ENCODE measurements around the gene ATP2C2. TPM values are rescaled to one million over a fixed set of nuclear protein-coding genes. Genes with fewer than 3 reads are reported as not detected.
"Not testable (repeated sequence)": the region's sequence is repeated elsewhere in the genome, so short reads cannot be mapped to it uniquely, and the experiment has no call there.

ATP2C2 gene
- 0.10 TPM in 1 of 2 replicates, not detected in the other for total RNA-seq

DNA sequence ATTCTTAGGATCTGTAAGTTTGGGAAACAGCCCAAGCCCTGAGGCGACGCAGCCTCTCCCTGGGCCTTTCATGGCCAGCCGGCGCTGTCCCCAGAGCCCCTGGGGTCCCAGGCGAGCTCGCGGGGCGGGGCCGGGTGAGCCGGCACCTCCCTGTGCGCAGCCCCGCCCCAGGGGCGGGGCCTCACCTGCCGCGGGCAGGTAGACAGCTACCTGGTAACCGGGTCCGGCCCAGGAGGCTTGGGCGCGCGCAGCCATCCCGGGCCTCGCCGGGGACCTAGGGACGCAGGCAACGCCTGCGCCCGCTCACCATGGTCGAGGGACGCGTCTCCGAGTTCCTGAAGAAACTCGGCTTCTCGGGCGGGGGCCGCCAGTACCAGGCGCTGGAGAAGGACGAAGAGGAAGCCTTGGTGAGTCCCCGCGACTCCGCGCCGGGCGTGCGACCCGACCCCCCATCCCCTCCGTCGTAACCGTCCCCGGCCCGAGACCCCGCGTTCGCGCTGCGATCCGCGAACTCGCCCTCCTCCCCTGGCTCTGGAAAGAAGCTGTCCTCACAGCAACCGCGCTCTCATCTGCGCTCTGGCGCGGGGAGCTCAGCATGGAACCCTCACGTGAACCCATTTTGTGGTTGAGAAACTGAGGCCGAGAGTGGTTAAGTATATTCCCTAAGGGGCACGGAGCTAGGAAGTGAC is at the start of gene ATP2C2:
Gene ATP2C2 (plus strand): TSS at position 231 of the 689 bp plus-strand sequence. CDS start 78 bp downstream, at position 309.
- no peak for DNase-seq (ENCODE audit: extremely low read depth, low read depth, low spot score)

- no peak for DNase-seq (ENCODE audit: extremely low read depth, low read depth, low spot score)
Observed at GRCh38 chr16:84319146-84319760, 49.1 kb upstream of the ATP2C2 start.

DNA sequence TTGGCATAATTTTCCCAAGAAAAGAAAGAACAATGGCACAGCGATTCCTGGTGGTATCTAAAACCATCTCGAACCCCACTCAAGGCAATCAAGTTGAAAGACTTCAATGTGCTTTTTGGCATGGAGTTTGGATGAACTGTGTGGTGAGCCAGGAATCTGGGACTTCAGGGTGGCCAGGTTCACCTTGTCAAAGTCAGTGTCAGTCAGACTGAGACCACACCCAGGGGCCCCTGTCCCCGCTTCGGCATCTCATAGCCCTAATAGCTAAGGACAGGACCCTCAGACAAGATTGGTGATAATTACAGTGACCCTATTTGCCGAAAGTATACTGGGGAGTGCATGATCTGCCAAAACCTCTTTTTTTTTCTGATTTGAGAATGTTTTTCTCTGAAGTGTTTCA is 47.8 kb upstream of the ATP2C2 start:
- DNase-seq (ENCODE audit: extremely low read depth, low read depth, low spot score): no peak

DNA sequence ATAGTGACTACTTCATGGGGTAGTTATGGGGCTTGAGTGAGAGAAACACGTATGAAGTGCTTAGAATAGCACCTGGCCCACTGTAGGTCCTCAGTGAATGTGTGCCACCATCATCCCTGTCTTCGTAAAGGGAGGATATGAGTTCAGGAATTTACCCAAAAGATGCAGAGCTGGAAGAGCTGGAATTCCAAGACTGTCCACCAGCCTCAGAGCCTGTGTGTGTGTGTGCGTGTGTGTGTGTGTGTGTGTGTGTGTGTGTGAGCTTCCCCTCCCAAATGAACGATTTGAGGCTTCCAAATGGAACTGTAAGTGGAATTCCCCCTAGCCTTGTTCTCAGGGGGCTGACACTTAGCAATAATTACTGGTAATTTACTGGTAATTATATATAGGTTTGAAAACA is 46.4 kb upstream of the ATP2C2 start:
- no peak for DNase-seq (ENCODE audit: extremely low read depth, low read depth, low spot score)

DNA sequence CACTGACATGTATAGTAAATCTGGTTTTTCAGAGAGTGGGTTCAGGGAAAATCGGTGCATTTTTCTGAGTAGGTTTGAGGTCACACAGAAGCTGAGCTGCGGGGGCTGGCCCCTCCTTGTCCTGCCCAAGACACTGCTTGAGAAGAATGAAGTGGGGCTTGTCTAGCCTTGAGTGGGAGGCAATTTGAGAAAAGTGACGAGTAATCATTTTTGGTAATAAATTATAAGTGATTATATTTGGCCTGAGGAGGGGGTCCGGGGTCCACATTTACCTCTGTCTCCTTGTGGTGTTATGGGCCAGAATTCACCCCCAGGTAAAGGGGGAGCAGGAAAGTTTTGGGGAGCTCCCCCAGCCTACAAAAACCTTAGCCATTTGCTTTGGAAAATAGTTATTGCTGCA is 45.6 kb upstream of the ATP2C2 start:
- DNase-seq (ENCODE audit: extremely low read depth, low read depth, low spot score): no peak

- no peak for DNase-seq (ENCODE audit: extremely low read depth, low read depth, low spot score)
Observed at GRCh38 chr16:84323606-84324005, 44.7 kb upstream of the ATP2C2 start.

DNA sequence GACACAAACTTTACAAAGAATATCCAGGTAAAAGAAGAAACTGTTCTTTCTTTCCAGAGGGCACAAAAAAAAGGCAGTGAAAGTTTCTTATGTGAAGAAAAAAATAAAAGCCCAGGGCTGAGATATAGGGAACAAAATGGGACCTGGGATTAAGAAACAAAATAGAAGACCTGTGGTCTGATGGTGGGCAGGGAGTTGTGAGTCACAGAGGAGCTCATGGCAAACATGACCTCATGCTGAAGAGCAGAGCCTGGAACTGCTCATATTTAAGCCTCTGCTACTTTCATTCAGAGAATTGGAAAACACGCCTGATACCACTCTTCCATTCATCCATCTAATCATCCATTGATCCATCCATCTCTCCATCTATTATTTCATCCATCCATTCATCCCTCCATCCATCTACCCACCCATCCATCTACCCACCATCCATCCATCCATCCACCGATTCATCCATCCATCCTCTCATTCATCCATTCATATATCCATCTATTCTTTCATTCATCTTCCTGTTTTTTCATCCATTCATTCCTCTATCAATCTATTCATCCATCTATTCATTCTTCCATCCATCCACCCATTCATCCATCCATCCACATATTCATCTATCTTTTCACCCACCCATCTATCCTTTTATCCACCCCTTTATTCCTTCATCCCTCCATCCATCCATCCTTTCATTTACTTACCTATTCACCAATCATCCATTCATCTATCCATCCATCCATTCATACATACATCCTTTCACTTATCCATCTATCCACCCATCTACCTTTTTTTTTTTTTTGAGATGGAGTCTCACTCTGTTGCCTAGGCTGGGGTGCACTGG is 43.7 kb upstream of the ATP2C2 start:
- DNase-seq (ENCODE audit: extremely low read depth, low read depth, low spot score): no peak

DNA sequence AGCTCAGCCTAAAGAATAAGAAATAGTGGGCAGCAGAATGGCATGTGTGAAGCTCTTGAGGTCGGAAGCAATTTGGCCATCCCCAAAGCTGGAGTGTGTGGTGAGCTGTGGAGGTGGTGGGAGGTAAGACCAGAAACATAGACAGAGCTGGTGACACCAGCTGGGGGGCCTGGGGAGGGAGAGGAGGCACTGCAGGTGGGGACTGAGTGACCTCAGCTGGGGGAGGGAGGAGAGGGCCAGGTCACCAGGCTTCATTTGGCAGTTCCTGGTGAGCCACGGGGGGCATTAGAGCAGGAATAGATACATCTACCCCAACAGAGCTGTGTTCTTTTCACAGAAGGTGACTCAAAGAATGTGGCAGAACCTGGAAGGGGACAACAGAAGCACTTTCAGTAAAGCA is 41.8 kb upstream of the ATP2C2 start:
- DNase-seq (ENCODE audit: extremely low read depth, low read depth, low spot score): no peak

DNA sequence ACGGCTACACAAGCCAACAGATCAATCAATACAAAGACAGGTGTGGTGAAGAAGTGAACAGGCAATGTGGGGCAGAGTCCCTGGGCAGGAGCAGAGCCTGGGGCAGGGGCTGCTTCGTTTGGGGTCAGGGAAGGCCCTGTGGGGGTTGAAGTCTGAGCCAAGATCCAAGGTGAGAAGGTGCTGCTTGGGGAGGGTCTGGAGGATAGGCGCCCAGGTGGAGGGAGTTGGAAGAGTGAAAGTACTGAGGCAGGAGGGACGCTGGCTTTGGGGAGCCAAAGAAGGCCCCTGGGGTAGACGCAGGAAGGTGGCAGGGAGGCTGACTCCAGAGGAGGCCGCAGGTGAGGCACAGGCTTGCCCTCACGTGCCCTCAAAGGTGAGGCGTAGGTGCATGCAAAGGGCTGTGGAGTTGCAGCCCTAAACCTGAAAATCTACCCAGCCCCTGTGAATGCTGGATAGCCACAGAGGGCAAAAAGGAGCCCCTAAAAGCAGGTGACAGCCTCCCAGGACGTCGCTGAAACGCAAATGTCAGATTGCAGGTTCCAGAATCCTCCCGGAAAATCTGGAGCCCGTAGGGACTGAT is 40.3 kb upstream of the ATP2C2 start:
- no peak for DNase-seq (ENCODE audit: extremely low read depth, low read depth, low spot score)

GRCh38 chr16:84329016-84329415 is 39.3 kb upstream of the ATP2C2 start:
- no peak for DNase-seq (ENCODE audit: extremely low read depth, low read depth, low spot score)

DNA sequence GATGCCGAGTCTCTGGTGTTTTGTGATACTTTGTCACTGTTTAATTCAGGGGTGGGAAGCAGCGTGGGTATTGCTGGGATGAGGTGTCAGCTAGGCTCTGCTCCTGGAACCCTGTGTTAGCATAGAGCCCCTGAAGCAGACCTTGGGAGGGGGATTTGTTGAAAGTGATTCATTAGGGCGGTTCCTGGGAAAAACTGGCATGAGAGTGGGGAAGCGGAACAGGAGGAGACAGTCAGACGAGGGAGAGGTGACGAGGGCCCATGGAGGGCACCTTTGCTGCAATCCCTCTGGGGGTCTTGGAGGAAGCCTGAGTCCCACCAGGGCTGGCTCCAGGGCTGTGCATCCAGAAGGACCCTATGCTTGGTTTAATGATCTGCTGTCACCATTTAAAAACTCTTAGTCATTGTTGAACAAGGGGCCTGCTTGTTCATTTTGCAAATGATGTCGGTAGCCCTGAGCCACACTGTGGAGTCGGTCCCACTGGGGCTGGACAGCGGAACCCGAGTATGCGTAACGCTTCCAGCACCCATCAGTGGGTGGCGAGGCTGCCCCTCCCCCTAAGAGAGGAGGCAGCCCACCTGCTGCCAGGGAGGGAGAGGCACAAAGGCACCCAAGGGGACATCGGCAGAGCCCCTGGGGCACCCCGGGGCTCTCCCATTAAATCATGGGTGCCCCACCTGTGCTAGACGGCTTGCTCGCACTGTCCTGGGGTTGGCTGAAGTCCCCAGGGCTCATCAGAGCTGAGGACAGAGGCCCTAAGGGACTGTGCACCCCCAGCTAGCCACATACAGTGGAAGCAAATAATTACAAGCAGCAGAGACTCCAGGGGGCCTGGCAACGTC is 38.3 kb upstream of the ATP2C2 start:
- DNase-seq (ENCODE audit: extremely low read depth, low read depth, low spot score): no peak

- no peak for DNase-seq (ENCODE audit: extremely low read depth, low read depth, low spot score)
Observed at GRCh38 chr16:84330685-84331050, 37.7 kb upstream of the ATP2C2 start.

- no peak for DNase-seq (ENCODE audit: extremely low read depth, low read depth, low spot score)
Observed at GRCh38 chr16:84331998-84332780, 36.1 kb upstream of the ATP2C2 start.

DNA sequence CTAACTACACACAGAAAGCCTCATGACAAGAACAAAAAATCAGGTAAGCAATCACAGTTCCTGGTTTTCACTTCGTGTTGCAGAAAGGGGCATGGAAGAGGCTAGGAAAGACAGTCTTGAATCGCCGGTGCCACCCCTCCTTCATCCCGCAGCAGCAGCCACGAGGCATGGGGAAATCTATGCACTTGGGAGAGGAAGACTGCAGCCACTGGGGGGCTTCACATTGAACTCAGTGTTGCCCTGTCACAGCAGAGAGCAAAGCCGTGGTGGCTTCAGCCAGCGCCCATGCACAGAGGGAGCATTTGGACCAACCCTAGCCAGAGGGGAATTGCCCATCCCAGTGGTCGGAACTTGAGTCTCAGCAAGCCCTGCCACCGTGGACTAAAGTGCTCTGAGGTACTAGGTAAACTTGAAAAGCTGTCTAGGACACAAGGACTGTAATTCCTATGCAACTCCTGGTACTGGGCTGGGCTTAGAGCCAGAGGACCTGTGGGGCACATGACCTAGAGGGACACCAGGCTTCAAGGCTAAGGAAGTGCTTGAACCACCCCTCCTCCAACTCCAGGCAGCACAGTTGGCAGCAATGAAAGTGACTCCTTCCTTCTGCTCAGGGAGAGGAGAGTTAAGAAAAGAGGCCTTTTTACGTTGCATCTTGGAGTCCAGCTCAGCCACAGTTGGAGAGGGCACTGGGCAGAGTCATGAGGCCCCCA is 35.2 kb upstream of the ATP2C2 start:
- no peak for DNase-seq (ENCODE audit: extremely low read depth, low read depth, low spot score)

DNA sequence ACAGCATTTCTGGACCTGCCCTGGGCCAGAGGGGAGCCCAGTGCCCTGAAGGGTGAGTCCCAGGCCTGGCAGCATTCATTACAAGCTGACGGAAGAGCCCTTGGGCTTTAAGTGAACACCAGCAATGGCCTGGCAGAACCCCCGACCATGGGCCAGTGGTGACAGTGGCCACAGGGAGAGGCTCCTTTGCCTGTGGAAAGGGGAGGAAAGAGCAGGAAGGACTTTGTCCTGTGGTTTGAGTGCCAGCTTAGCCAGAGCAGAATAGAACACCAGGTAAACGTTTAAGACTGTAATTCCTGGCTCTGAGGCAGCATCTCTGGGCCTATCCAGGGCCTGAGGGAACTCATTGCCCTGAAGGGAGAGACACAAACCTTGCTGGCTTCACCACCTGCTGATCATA is 34.3 kb upstream of the ATP2C2 start:
- DNase-seq (ENCODE audit: extremely low read depth, low read depth, low spot score): no peak

GRCh38 chr16:84334482-84334881 is 33.9 kb upstream of the ATP2C2 start:
- DNase-seq (ENCODE audit: extremely low read depth, low read depth, low spot score): no peak

- DNase-seq (ENCODE audit: extremely low read depth, low read depth, low spot score): not testable (repeated sequence)
Observed at GRCh38 chr16:84337236-84337635, 31.1 kb upstream of the ATP2C2 start.

DNA sequence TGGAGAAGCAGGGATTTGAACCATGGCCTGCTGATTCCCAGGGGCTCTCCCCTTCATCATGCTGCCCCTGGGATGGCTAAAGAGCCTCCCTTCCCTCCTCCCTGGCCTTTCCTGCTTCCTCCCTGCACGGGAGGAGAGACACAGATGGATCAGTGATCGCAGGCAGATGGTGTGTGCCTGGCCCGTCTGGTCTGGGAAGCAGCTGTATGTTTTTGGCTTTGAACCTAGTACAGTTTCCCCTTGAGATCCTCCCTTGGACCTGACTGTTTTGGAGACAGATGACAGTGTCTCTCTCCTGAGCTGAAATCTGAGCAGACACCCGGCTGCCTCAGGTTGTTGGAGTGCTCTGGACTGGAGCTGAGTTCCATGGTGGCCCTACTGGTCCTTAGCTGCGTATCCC is 29.0 kb upstream of the ATP2C2 start:
- no peak for DNase-seq (ENCODE audit: extremely low read depth, low read depth, low spot score)

- no peak for DNase-seq (ENCODE audit: extremely low read depth, low read depth, low spot score)
Observed at GRCh38 chr16:84339766-84340165, 28.6 kb upstream of the ATP2C2 start.

All from glomerular endothelial cell (primary cell).